ENCODE results near the gene EIF4E. TPM values are rescaled to one million over a fixed set of nuclear protein-coding genes. Genes with fewer than 3 reads are reported as not detected.

The EIF4E gene
- polyA plus RNA-seq, 1 donor (not counting 4 experiments of a cell fraction or from before 2014, with no cell fraction given), result 150 TPM

DNA sequence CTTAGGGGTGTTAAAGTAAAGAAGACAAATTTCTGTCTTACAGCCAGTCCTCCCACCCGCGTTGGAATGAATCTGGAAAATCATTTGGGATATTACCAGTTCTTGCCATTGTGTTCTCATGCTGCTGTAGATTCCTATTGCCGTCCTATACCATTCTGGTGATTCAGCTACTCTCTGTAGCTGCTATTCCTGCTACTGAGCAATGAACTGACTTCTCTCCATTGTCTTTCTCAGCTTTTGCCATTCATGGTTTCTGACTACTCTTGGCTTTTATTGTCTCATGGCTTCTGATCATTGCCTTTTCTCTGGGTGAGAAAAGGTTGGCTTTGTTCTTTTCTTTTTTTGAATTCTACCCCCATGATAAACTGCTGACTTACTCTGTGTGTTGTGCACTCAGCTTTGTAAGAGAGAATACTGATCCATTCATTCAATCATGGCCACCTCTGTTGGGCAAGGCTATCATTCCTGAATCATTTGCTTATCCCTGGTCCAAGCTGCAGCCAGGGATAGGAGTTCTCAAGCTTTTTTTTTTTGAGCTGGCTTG, 38.9 kb upstream of the EIF4E start:
- H4K20me1 ChIP-seq (ENCODE audit: control insufficient read depth, extremely low read depth, insufficient read depth, low read length), result no peaks in the 10 kb centered on the region
- DNase-seq (ENCODE audit: low read depth, low spot score) (no peak), FAIRE-seq (no peak)
- TF ChIP-seq, protein P1, sequence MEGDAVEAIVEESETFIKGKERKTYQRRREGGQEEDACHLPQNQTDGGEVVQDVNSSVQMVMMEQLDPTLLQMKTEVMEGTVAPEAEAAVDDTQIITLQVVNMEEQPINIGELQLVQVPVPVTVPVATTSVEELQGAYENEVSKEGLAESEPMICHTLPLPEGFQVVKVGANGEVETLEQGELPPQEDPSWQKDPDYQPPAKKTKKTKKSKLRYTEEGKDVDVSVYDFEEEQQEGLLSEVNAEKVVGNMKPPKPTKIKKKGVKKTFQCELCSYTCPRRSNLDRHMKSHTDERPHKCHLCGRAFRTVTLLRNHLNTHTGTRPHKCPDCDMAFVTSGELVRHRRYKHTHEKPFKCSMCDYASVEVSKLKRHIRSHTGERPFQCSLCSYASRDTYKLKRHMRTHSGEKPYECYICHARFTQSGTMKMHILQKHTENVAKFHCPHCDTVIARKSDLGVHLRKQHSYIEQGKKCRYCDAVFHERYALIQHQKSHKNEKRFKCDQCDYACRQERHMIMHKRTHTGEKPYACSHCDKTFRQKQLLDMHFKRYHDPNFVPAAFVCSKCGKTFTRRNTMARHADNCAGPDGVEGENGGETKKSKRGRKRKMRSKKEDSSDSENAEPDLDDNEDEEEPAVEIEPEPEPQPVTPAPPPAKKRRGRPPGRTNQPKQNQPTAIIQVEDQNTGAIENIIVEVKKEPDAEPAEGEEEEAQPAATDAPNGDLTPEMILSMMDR (optimal IDR thresholded peaks at IDR 0.05 in 1 of 3, IDR thresholded peaks at IDR 0.05 in 1 of 3, conservative IDR thresholded peaks at IDR 0.05 in 1 of 3; ENCODE audit: extremely low read depth in 1 of 3, insufficient read depth in 2 of 3, low read length in 3 of 3), result no peak
- no peak for TF ChIP-seq EZH2 (IDR thresholded peaks at IDR 0.05; ENCODE audit: low read length)
- dilution Hi-C loops (cut with MboI; ENCODE audit: extremely low pct_ligation_motif_present, low sequenced_read_pairs), result no loop called here
- no peaks in the 10 kb centered on the region for H3K36me3 ChIP-seq (ENCODE audit: control insufficient read depth in 2 of 2, extremely low read depth in 1 of 2, insufficient read depth in 2 of 2, low read length in 2 of 2)
- no peaks in the 10 kb centered on the region for H3K9me3 ChIP-seq (ENCODE audit: control insufficient read depth, low read depth, low read length)
- H3K4me3 ChIP-seq (ENCODE audit: control insufficient read depth in 2 of 3, extremely low read depth in 1 of 3, insufficient read depth in 2 of 3, low read depth in 1 of 3, low read length in 3 of 3), result no peak overlapping the region
- H3K9me1 ChIP-seq (ENCODE audit: control insufficient read depth, extremely low read depth, insufficient read depth, low read length), result no peaks in the 10 kb centered on the region
- H3K4me2 ChIP-seq (ENCODE audit: control insufficient read depth, extremely low read depth, insufficient read depth, low read depth, low read length), result no peak overlapping the region
- no peaks in the 10 kb centered on the region for H3K79me2 ChIP-seq (ENCODE audit: control insufficient read depth, insufficient read depth, low read length)
- peaks cover 28% of the 10 kb centered on the region for H3K4me1 ChIP-seq (ENCODE audit: control insufficient read depth, extremely low read depth, insufficient read depth, low read length)
- H3K27ac ChIP-seq (ENCODE audit: control insufficient read depth, insufficient read depth, low read length), result no peak overlapping the region
- H3K27me3 ChIP-seq (ENCODE audit: control insufficient read depth, extremely low read depth, insufficient read depth, low read length), result no peaks in the 10 kb centered on the region
- H3K9ac ChIP-seq (ENCODE audit: control insufficient read depth, extremely low read depth, insufficient read depth, low read length), result no peak overlapping the region
- H2AFZ ChIP-seq (ENCODE audit: control insufficient read depth, low read length), result no peak overlapping the region

DNA sequence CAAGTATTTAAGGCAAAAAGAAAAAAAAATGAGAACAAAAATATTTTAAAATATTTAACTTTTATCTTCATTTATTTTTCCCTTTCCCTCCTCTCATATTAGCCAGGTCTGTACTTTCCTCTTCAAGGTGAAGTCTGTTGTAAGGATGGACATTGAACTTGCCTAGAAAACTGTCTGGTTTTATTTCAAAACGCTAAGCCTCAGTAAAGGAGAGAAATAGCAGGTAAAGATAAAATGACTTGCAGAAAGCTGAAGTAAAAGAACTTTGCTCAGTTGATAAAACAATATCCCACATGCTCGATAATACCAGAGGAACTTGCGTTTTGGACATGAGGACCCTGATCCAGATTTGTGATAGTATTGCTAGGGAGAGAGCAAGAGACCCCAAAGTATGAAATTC, 38.0 kb upstream of the EIF4E start:
- no peak overlapping the region for H3K4me2 ChIP-seq (ENCODE audit: control insufficient read depth, extremely low read depth, insufficient read depth, low read depth, low read length)
- H3K79me2 ChIP-seq (ENCODE audit: control insufficient read depth, insufficient read depth, low read length), result no peaks in the 10 kb centered on the region
- no peak overlapping the region for H3K9ac ChIP-seq (ENCODE audit: control insufficient read depth, extremely low read depth, insufficient read depth, low read length)
- H3K27me3 ChIP-seq (ENCODE audit: control insufficient read depth, extremely low read depth, insufficient read depth, low read length), result no peaks in the 10 kb centered on the region
- DNase-seq (ENCODE audit: low read depth, low spot score), result no peak
- H3K27ac ChIP-seq (ENCODE audit: control insufficient read depth, insufficient read depth, low read length), result no peak overlapping the region
- TF ChIP-seq EZH2 (IDR thresholded peaks at IDR 0.05; ENCODE audit: low read length), result no peak
- TF ChIP-seq, protein P1 (optimal IDR thresholded peaks at IDR 0.05 in 1 of 3, IDR thresholded peaks at IDR 0.05 in 1 of 3, conservative IDR thresholded peaks at IDR 0.05 in 1 of 3; ENCODE audit: extremely low read depth in 1 of 3, insufficient read depth in 2 of 3, low read length in 3 of 3), result no peak
- dilution Hi-C loops (cut with MboI; ENCODE audit: extremely low pct_ligation_motif_present, low sequenced_read_pairs), result no loop called here
- peaks cover 29% of the 10 kb centered on the region for H3K4me1 ChIP-seq (ENCODE audit: control insufficient read depth, extremely low read depth, insufficient read depth, low read length)
- FAIRE-seq, result no peak
- no peaks in the 10 kb centered on the region for H3K9me3 ChIP-seq (ENCODE audit: control insufficient read depth, low read depth, low read length)
- H2AFZ ChIP-seq (ENCODE audit: control insufficient read depth, low read length), result no peak overlapping the region
- no peaks in the 10 kb centered on the region for H4K20me1 ChIP-seq (ENCODE audit: control insufficient read depth, extremely low read depth, insufficient read depth, low read length)
- no peaks in the 10 kb centered on the region for H3K36me3 ChIP-seq (ENCODE audit: control insufficient read depth in 2 of 2, extremely low read depth in 1 of 2, insufficient read depth in 2 of 2, low read length in 2 of 2)
- H3K9me1 ChIP-seq (ENCODE audit: control insufficient read depth, extremely low read depth, insufficient read depth, low read length), result no peaks in the 10 kb centered on the region
- no peak overlapping the region for H3K4me3 ChIP-seq (ENCODE audit: control insufficient read depth in 2 of 3, extremely low read depth in 1 of 3, insufficient read depth in 2 of 3, low read depth in 1 of 3, low read length in 3 of 3)
